PC-3 (cell line): Measurements from ENCODE around the gene BACE2.

Source experiments
- EZH2 ChIP-seq: fragments of 300-600 bp; sonication (generic); IDR thresholded peaks from one replicate; pipeline ENCODE4 v1.6.1; 2017; ENCODE audit warnings: antibody characterized with exemption, mild to moderate bottlenecking, low read length; ENCODE audit not compliant: unreplicated experiment
- EZH2phosphoT487 ChIP-seq: fragments of 300-600 bp; sonication (generic); IDR thresholded peaks from 2 replicates; pipeline ENCODE4 v1.6.1; 2018; ENCODE audit warnings: mild to moderate bottlenecking, antibody characterized with exemption, low read length, borderline replicate concordance
- TF ChIP-seq, protein P1 (sequence below): fragments of 300-600 bp; sonication (generic); conservative IDR thresholded peaks from 2 replicates; pipeline ENCODE4 v1.5.1; 2017; ENCODE audit warnings: antibody characterized with exemption, low read depth, mild to moderate bottlenecking, low read length

DNA sequence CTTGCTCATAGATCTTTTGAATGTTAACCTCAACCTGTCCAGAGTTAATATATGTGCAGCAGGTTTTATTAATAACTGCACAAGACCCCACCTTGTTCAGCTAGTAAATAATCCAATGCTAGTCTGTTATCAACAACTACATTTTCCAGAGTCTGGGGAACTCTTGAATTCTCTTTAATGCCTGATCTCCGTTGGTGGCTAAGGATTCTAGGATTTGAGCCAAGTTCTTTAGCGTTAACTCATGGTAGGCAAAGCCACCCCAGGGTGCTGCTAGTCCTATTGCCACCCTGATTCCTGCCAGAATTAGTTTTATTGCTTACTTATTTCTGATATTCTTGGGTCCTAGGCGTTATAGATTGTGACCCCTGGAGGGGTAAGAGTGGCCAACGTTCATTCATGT, 12.8 kb downstream of the BACE2 start:
- TF ChIP-seq, protein P1, sequence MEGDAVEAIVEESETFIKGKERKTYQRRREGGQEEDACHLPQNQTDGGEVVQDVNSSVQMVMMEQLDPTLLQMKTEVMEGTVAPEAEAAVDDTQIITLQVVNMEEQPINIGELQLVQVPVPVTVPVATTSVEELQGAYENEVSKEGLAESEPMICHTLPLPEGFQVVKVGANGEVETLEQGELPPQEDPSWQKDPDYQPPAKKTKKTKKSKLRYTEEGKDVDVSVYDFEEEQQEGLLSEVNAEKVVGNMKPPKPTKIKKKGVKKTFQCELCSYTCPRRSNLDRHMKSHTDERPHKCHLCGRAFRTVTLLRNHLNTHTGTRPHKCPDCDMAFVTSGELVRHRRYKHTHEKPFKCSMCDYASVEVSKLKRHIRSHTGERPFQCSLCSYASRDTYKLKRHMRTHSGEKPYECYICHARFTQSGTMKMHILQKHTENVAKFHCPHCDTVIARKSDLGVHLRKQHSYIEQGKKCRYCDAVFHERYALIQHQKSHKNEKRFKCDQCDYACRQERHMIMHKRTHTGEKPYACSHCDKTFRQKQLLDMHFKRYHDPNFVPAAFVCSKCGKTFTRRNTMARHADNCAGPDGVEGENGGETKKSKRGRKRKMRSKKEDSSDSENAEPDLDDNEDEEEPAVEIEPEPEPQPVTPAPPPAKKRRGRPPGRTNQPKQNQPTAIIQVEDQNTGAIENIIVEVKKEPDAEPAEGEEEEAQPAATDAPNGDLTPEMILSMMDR: no peak
- TF ChIP-seq EZH2 (no peak), EZH2phosphoT487 (no peak)
